Measurements from ENCODE around the gene TIAM2. TPM values are rescaled to one million over a fixed set of nuclear protein-coding genes. Genes with fewer than 3 reads are reported as not detected.
"Not testable (repeated sequence)": the region's sequence is repeated elsewhere in the genome, so short reads cannot be mapped to it uniquely, and the experiment has no call there.

Gene TIAM2
- total RNA-seq, 4 donors from 2014 or later: 25.7 to 77.1 (median 56.6) TPM

DNA sequence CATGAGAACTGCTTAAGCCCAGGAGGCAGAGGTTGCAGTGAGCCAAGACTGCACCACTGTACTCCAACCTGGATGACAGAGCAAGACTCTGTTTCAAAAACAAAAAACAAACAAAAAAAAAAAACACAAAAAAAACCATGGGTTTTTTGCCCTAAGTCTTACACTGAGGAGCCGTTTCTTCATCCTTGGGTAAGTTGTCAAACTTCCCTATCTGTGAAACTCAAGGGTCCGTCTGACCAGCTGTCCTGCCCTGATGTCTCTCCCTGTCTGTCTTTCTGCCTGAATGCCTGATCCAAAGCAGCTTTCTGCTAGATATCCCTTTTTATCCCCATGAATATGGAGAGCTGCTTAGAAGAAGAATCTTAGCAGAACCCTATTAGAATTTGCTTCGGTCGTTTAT lies 227.4 kb downstream of the TIAM2 start:
- TF ChIP-seq CTCF (IDR thresholded peaks at IDR 0.05) (no peak), POLR2A (IDR thresholded peaks at IDR 0.05) (no peak)

DNA sequence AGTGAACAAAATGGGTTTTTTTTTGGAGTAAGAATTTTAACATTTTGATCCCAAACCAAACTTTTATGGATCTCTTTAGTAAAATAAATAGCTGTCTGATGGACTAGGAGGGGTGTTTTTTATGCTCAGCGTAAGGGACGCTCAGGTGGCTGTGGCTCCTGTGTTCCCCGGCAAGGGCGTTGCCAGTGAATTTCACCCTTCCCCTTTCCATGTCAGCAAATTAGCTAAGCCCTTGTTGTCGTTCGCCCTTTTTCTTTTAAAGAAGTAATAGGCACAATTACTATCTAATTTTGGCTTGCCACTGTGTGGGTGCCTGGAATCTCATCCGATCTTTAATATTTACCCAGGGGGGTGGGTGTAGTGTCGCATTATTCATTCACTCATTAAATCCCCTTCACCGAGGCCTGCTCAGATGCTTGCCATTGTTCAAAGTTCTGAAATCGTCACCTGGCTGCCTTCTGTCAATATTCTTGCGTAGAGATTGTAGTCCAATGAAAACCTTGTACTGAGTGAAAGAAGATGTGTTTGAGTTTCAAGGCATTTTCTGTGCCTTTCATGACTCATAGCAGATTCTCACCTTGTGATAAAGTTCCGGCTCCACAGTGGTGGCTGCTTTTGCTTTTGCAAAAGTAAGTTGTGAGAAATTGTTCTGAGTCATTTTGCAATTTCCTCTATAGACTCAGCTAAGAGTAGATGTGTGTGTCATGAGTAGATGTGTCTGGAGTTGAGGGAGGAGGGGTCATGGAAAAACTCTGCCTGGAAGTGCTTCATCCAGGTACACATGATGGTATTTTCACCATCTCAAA lies 228.7 kb downstream of the TIAM2 start:
- Histone ChIP-seq H3K36me3 (no peaks in the 10 kb centered on the region), H3K4me1 (no peaks in the 10 kb centered on the region), H3K27me3 (no peaks in the 10 kb centered on the region), H3K9me3 (no peaks in the 10 kb centered on the region), H3K4me3 (no peak overlapping the region), H3K27ac (no peak overlapping the region)
- intact Hi-C loops (cut with DNase I; ENCODE audit: low total_unique reads): no loop called here
- no peak for TF ChIP-seq CTCF (IDR thresholded peaks at IDR 0.05)
- TF ChIP-seq POLR2A (IDR thresholded peaks at IDR 0.05): no peak
- no peak for DNase-seq

More for the DNA sequence above, 227.4 kb downstream of the TIAM2 start:
- Histone ChIP-seq H3K4me1 (no peaks in the 10 kb centered on the region), H3K27ac (no peak overlapping the region), H3K27me3 (no peaks in the 10 kb centered on the region), H3K4me3 (no peak overlapping the region), H3K36me3 (no peaks in the 10 kb centered on the region), H3K9me3 (no peaks in the 10 kb centered on the region)
- no peak for DNase-seq
- intact Hi-C loops (cut with DNase I; ENCODE audit: low total_unique reads): no loop called here

- Histone ChIP-seq H3K36me3 (no peaks in the 10 kb centered on the region), H3K27me3 (no peaks in the 10 kb centered on the region), H3K27ac (no peak overlapping the region), H3K9me3 (no peaks in the 10 kb centered on the region), H3K4me1 (no peaks in the 10 kb centered on the region), H3K4me3 (no peak overlapping the region)
- TF ChIP-seq CTCF (IDR thresholded peaks at IDR 0.05): no peak
- TF ChIP-seq POLR2A (IDR thresholded peaks at IDR 0.05): no peak
- no peak for DNase-seq
- intact Hi-C loops (cut with DNase I; ENCODE audit: low total_unique reads): no loop called here
Measured at GRCh38 chr6:155224618-155225017, 229.5 kb downstream of the TIAM2 start.

DNA sequence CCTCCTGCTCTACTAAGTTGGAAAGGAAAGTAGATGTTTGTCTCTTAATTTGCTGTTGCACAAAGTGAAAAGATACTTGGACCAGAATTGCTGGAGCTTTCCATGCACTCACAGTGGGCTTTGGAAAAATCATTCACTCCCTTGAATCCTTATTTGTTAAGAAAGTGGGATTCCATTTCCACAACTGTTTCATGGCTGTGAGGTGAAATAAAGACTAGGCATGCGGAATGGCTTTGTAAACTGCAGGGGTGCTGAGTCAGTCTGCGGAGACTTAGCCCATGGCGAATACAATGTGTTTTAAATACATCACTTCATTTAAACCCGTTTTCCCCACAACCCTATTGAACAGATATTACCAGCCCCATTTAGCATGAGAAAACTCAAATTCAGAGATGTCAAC lies 231.9 kb downstream of the TIAM2 start:
- H3K9me3 ChIP-seq: no peaks in the 10 kb centered on the region
- no peak for TF ChIP-seq CTCF (IDR thresholded peaks at IDR 0.05)
- no peak for TF ChIP-seq POLR2A (IDR thresholded peaks at IDR 0.05)
- no peaks in the 10 kb centered on the region for H3K4me1 ChIP-seq

DNA sequence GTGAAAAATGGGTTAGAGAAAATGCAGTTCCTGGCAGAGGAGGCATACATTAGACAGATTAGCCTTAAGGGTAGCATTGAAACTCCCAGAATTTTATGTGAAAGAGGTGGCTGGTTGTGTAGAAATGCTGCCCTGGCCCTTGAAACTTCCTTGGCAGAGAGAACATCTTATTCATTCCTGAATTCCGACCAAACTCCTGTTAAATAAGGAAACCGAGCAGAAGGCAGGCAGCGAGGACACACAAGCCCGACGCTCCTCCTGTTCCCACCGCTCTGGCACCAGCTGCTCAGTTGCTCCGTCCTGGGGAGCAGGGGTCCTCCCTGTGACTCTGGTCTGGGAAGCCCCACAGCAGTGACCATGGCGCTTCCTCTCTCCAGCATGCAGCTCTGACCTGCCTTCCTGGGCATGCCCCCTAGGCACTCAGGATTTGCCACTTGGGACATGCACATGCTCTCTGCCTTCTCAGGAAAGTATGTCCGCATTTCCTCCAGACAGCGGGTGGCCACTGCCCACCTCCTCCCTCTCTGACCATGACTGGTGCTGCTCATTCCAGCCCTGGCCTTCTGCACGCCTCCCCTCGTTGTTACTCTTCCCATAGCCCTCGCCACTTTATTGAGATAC lies 233.5 kb downstream of the TIAM2 start:
- DNase-seq: no peak
- TF ChIP-seq POLR2A (IDR thresholded peaks at IDR 0.05): no peak
- no peak for TF ChIP-seq CTCF (IDR thresholded peaks at IDR 0.05)
- intact Hi-C loops (cut with DNase I; ENCODE audit: low total_unique reads): no loop called here
- Histone ChIP-seq H3K27me3 (no peaks in the 10 kb centered on the region), H3K4me3 (peak overlapping the region in 1 of 2 donors; percentile 6), H3K36me3 (no peaks in the 10 kb centered on the region), H3K4me1 (no peaks in the 10 kb centered on the region), H3K9me3 (no peaks in the 10 kb centered on the region), H3K27ac (no peak overlapping the region)

More for the DNA sequence above, 231.9 kb downstream of the TIAM2 start:
- Histone ChIP-seq H3K27me3 (no peaks in the 10 kb centered on the region), H3K27ac (no peak overlapping the region), H3K4me3 (no peak overlapping the region), H3K36me3 (no peaks in the 10 kb centered on the region)
- intact Hi-C loops (cut with DNase I; ENCODE audit: low total_unique reads): no loop called here
- DNase-seq: no peak

DNA sequence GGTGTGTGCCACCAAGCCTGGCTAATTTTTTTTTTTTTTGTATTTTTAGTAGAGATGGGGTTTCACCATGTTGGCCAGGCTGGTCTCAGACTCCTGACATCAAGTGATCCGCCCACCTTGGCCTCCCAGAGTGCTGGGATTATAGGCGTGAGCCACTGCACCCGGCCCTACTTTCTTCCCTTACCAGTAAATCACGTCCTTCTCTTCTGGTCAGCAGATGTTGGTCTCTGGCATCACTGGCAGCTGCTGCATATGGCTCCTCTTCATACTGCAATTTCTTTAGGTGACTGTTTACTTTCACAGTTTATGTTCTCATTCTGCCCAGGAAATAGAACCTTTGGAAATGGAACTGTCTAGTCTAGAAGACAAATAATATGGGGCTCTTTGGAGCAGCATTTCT lies 235.9 kb downstream of the TIAM2 start:
- intact Hi-C loops (cut with DNase I; ENCODE audit: low total_unique reads); H3K36me3 ChIP-seq; H3K27me3 ChIP-seq; H3K4me1 ChIP-seq; DNase-seq; H3K27ac ChIP-seq; H3K9me3 ChIP-seq; H3K4me3 ChIP-seq: not testable (repeated sequence)

Data from uterus (tissue), 4 donors.